ENCODE results near the gene RIMKLA.

The RIMKLA gene

DNA sequence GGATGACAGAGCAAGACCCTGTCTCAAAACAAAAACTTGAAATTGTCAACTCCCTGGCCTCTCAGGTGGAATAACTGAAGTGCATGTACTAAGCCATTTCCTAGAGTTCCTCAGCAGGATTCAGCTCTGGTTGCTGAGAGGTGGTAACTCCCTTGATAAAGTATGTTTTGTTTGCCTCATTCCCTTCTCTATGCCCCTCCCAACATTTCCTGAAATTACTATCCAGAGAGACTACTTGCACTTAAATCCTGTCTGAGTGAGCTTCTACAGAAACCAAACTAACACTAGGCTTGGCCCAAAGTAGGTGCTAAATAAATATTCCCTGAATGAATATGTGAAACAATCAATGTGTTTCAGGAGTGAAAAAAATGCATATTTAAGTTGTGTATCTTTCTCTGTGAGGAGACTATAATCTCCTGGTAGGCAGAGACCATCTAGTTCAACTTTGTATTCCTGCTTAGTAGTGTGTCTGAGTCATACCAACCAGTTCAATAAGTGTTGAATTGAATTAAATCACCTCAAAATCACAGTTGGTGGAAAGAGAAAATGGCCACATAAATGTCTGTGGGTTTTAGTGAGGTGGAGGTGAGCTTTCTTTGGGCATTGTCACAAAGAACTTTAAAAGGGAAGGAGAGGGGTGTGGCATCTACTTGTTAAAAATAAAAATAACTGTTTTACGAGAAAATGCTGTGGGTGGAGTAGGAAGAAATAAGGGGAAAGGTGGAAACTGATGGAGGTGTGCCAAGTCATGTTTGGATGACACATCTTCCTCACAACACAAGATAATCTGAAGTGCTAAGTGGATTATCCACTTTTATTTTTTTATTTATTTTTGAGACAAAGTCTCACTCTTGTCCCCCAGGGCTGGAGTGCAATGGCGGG lies 12.6 kb downstream of the RIMKLA start:
- no peak for DNase-seq (ENCODE audit: low read depth)

DNA sequence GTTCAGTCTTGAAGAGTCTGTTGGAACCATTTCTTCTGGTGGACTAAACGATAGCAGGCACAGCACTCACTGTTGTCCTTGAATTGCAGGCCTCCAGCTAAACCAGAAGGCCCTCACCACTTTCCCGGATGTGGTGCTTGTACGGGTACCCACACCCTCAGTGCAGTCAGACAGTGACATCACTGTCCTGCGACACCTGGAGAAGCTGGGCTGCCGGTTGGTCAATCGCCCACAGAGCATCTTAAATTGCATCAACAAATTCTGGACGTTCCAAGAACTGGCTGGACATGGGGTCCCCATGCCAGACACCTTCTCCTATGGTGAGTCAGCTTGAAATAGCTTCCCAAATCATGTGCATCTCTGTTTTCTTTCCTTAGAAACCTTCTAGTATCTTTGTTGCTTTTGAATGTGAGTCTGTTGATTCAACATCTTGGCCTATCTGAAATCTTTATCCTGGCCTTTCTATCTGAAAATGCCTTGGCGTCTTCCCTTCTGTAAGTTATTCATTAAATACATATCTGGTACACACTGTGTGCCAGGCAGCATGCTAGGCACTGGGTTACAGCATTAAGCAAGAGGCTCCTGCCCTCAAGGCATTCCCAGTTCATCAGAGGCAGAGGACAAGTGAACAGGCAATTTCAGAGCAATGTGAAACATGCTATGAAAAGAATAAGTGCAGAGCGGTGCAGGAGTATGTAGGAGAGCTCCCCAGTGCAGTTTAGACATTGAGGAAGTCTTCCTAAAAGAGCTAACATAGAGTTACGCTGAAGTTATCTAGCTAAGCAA lies 18.9 kb downstream of the RIMKLA start:
- TF ChIP-seq, protein P1, sequence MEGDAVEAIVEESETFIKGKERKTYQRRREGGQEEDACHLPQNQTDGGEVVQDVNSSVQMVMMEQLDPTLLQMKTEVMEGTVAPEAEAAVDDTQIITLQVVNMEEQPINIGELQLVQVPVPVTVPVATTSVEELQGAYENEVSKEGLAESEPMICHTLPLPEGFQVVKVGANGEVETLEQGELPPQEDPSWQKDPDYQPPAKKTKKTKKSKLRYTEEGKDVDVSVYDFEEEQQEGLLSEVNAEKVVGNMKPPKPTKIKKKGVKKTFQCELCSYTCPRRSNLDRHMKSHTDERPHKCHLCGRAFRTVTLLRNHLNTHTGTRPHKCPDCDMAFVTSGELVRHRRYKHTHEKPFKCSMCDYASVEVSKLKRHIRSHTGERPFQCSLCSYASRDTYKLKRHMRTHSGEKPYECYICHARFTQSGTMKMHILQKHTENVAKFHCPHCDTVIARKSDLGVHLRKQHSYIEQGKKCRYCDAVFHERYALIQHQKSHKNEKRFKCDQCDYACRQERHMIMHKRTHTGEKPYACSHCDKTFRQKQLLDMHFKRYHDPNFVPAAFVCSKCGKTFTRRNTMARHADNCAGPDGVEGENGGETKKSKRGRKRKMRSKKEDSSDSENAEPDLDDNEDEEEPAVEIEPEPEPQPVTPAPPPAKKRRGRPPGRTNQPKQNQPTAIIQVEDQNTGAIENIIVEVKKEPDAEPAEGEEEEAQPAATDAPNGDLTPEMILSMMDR (IDR thresholded peaks at IDR 0.05; ENCODE audit: low read depth, low read length) = no peak
- no peak for TF ChIP-seq MYC (IDR thresholded peaks at IDR 0.05; ENCODE audit: low read depth, low read length)
- TF ChIP-seq, protein P2, sequence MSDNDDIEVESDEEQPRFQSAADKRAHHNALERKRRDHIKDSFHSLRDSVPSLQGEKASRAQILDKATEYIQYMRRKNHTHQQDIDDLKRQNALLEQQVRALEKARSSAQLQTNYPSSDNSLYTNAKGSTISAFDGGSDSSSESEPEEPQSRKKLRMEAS (IDR thresholded peaks at IDR 0.05; ENCODE audit: low read depth, low read length) = no peak
- no peak for TF ChIP-seq POLR2A (IDR thresholded peaks at IDR 0.05; ENCODE audit: extremely low read depth, insufficient read length)
- no peak for DNase-seq (ENCODE audit: low read depth)
- no peak overlapping the region for H3K4me3 ChIP-seq (ENCODE audit: low read depth, low read length)

More for the DNA sequence above, 12.6 kb downstream of the RIMKLA start:
- TF ChIP-seq, protein P2 (IDR thresholded peaks at IDR 0.05; ENCODE audit: low read depth, low read length) = no peak
- TF ChIP-seq POLR2A (IDR thresholded peaks at IDR 0.05; ENCODE audit: extremely low read depth, insufficient read length) = no peak
- TF ChIP-seq MYC (IDR thresholded peaks at IDR 0.05; ENCODE audit: low read depth, low read length) = no peak
- TF ChIP-seq, protein P1 (IDR thresholded peaks at IDR 0.05; ENCODE audit: low read depth, low read length) = no peak
- no peak overlapping the region for H3K4me3 ChIP-seq (ENCODE audit: low read depth, low read length)

DNA sequence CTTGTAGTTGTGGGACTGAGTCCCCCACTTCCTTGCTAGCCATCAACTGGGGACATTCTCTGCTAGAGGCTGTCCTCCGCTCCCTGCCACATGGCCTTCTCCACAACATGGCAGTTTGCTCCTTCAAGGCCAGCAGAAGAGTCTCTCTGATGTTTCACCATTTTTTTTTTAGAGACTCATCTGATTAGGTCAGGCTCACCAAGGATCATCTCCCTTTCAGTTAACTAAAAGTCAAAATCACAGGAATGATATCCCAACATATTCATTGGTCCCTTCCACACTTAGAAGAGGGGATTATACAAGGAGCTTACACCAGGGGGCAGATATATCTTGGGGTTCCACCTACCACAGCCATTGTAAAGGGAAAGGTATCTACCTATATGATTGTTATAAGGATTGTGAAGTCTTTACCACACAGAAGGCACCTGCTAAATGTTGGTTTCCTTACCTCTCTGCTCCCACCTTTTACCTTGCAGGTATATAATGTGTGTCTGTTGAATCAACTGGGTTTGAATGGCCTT lies 23.3 kb downstream of the RIMKLA start:
- no peak for TF ChIP-seq MYC (IDR thresholded peaks at IDR 0.05; ENCODE audit: low read depth, low read length)
- TF ChIP-seq, protein P1 (IDR thresholded peaks at IDR 0.05; ENCODE audit: low read depth, low read length) = no peak
- no peak for TF ChIP-seq POLR2A (IDR thresholded peaks at IDR 0.05; ENCODE audit: extremely low read depth, insufficient read length)
- TF ChIP-seq, protein P2 (IDR thresholded peaks at IDR 0.05; ENCODE audit: low read depth, low read length) = no peak
- H3K4me3 ChIP-seq (ENCODE audit: low read depth, low read length) = no peak overlapping the region
- no peak for DNase-seq (ENCODE audit: low read depth)

DNA sequence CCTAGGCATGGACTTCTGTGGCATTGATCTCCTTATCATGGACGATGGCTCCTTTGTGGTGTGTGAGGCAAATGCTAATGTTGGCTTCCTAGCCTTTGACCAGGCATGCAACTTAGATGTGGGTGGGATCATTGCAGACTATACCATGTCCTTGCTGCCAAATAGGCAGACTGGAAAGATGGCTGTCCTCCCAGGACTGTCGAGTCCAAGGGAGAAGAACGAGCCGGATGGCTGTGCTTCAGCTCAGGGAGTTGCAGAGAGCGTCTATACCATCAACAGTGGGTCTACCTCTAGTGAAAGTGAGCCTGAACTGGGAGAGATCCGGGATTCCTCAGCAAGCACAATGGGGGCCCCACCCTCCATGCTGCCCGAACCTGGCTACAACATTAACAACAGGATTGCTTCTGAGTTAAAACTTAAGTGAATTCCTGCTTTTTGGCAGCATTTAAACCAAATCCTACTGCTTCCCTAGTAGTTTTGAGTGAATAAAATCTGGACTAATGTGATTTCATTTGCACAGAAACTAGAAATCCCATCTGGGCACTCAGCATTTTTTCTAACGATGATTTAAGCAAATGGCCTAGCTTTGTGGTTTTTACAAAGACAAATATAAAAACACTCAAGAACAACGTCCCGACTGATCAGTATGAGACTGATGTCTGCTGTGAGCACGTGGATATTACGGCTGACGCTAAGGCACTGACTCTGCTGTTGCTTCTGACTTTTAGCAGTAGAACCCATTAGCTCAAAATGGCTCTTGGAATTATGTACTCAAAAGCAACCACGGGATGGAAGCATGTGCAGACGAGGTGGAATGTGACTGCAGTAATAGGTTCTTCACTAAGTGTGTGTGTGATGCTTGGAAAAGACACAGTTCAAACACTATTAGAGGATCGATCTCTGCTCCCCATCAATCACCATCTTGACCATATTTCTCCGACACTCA lies 34.2 kb downstream of the RIMKLA start:
- no peak for DNase-seq (ENCODE audit: low read depth)
- TF ChIP-seq, protein P1 (IDR thresholded peaks at IDR 0.05; ENCODE audit: low read depth, low read length) = no peak
- no peak for TF ChIP-seq MYC (IDR thresholded peaks at IDR 0.05; ENCODE audit: low read depth, low read length)
- H3K4me3 ChIP-seq (ENCODE audit: low read depth, low read length) = no peak overlapping the region

DNA sequence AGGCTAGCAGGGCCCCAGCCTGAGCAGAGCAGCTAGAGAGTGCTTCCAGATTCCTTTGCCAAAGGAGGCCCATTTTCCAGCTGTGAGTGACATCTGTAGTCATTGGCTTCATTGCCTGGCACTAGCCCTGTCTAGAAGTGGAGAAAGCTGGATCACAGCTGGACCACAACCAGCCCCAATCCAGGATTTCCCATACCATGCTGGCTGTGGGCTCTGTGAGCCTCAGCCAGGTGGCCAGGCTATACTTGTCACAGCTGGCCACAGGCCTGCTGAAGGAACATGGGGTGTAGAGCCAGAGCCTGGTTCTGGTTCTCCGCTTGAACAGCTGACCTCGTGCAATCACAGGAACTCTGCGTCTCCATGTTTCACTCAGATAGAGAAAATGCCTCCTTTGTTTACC lies 36.6 kb downstream of the RIMKLA start:
- no peak overlapping the region for H3K4me3 ChIP-seq (ENCODE audit: low read depth, low read length)
- TF ChIP-seq POLR2A (IDR thresholded peaks at IDR 0.05; ENCODE audit: extremely low read depth, insufficient read length) (no peak), MYC (IDR thresholded peaks at IDR 0.05; ENCODE audit: low read depth, low read length) (no peak)
- TF ChIP-seq, protein P2 (IDR thresholded peaks at IDR 0.05; ENCODE audit: low read depth, low read length) = no peak
- TF ChIP-seq, protein P1 (IDR thresholded peaks at IDR 0.05; ENCODE audit: low read depth, low read length) = no peak
- no peak for DNase-seq (ENCODE audit: low read depth)
